GM23338 (cell line): ENCODE results near the gene PKP2. TPM values are rescaled to one million over a fixed set of nuclear protein-coding genes. Genes with fewer than 3 reads are reported as not detected.

ENCODE experiments used
- ATAC-seq: fragments of 200-7000 bp; cut with Tn5 transposase; 3 replicates; pipeline ENCODE4 v1.9.1; 2020
- DNase-seq: peaks from one replicate; pipeline ENCODE4 v3.0.0-alpha.2; 2015; ENCODE audit warnings: low spot score
- H2AFZ ChIP-seq: fragments of 200-600 bp; sonication (generic); 2 replicates; pipeline ENCODE4 v1.8.0; 2016; ENCODE audit warnings: antibody characterized with exemption, mild to moderate bottlenecking, moderate library complexity
- H3F3A ChIP-seq: fragments of 200-600 bp; sonication (generic); replicated peaks from 2 replicates; pipeline ENCODE4 v1.8.0; 2017; ENCODE audit warnings: antibody characterized with exemption, mixed run types, low read depth
- H3K27ac ChIP-seq: fragments of 200-600 bp; sonication (generic); 2 replicates; pipeline ENCODE4 v1.6.1; 2016; ENCODE audit warnings: low read depth
- H3K27me3 ChIP-seq: fragments of 200-600 bp; sonication (generic); 2 replicates; pipeline ENCODE4 v1.8.0; 2016; ENCODE audit warnings: mild to moderate bottlenecking, mixed run types, moderate library complexity; ENCODE audit not compliant: insufficient read depth
- H3K36me3 ChIP-seq: fragments of 200-600 bp; sonication (generic); 2 replicates; pipeline ENCODE4 v1.8.0; 2016; ENCODE audit warnings: mild to moderate bottlenecking; ENCODE audit not compliant: insufficient read depth
- H3K4me1 ChIP-seq: fragments of 200-600 bp; sonication (generic); 2 replicates; pipeline ENCODE4 v1.8.0; 2016; ENCODE audit warnings: mild to moderate bottlenecking, moderate library complexity; ENCODE audit not compliant: insufficient read depth
- H3K4me2 ChIP-seq: fragments of 200-600 bp; sonication (generic); 2 replicates; pipeline ENCODE4 v1.7.1; 2017; ENCODE audit warnings: mixed run types
- H3K4me3 ChIP-seq: fragments of 200-600 bp; sonication (generic); 2 replicates; pipeline ENCODE4 v1.6.1; 2016; ENCODE audit warnings: mixed run types
- H3K79me2 ChIP-seq: fragments of 200-600 bp; sonication (generic); replicated peaks from 2 replicates; pipeline ENCODE4 v1.8.0; 2017; ENCODE audit warnings: mild to moderate bottlenecking; ENCODE audit not compliant: insufficient read depth
- H3K9me2 ChIP-seq: fragments of 200-600 bp; sonication (generic); 2 replicates; pipeline ENCODE4 v1.8.0; 2017; ENCODE audit not compliant: insufficient read depth
- H4K20me1 ChIP-seq: fragments of 200-600 bp; sonication (generic); replicated peaks from 2 replicates; pipeline ENCODE4 v1.8.0; 2017; ENCODE audit warnings: mild to moderate bottlenecking; ENCODE audit not compliant: insufficient read depth
- H3K27ac Mint-ChIP-seq: 2 replicates; pipeline ENCODE4 v1.8.0; 2020; ENCODE audit warnings: inconsistent platforms, mild to moderate bottlenecking, moderate library complexity, mixed read lengths
- H3K27me3 Mint-ChIP-seq: 3 replicates; pipeline ENCODE4 v1.8.0; 2022; ENCODE audit warnings: low read depth, mild to moderate bottlenecking, moderate library complexity, mixed read lengths, inconsistent platforms; ENCODE audit not compliant: insufficient read depth, poor library complexity
- H3K36me3 Mint-ChIP-seq: 3 replicates; pipeline ENCODE4 v1.8.0; 2021; ENCODE audit warnings: low read depth, mild to moderate bottlenecking, inconsistent platforms, moderate library complexity, mixed read lengths
- H3K4me1 Mint-ChIP-seq: 3 replicates; pipeline ENCODE4 v1.8.0; 2020; ENCODE audit warnings: mild to moderate bottlenecking, inconsistent platforms, mixed read lengths
- H3K4me3 Mint-ChIP-seq: 3 replicates; pipeline ENCODE4 v1.8.0; 2021; ENCODE audit warnings: moderate library complexity, mild to moderate bottlenecking, inconsistent platforms, mixed read lengths
- H3K9me3 Mint-ChIP-seq: 3 replicates; pipeline ENCODE4 v1.8.0; 2020; ENCODE audit warnings: moderate library complexity, mild to moderate bottlenecking, inconsistent platforms, mixed read lengths
- CREB1 ChIP-seq: fragments of 250-450 bp; sonication (Bioruptor Pico); IDR thresholded peaks from 2 replicates; pipeline ENCODE4 v1.5.0; 2020; ENCODE audit warnings: low read depth, mild to moderate bottlenecking, moderate library complexity
- EZH2 ChIP-seq: fragments of 200-600 bp; sonication (generic); IDR thresholded peaks from one replicate; pipeline ENCODE4 v1.8.0; 2017; ENCODE audit warnings: antibody characterized with exemption, mild to moderate bottlenecking, low read depth; ENCODE audit not compliant: unreplicated experiment
- EZH2phosphoT487 ChIP-seq: fragments of 200-600 bp; sonication (generic); IDR thresholded peaks from one replicate; pipeline ENCODE4 v1.8.1; 2018; ENCODE audit warnings: antibody characterized with exemption; ENCODE audit not compliant: unreplicated experiment
- JUNB ChIP-seq: IDR thresholded peaks from one replicate; pipeline ENCODE4 v1.6.1; 2016; ENCODE audit warnings: antibody characterized with exemption; ENCODE audit not compliant: unreplicated experiment
- NANOG ChIP-seq: IDR thresholded peaks from 2 replicates; pipeline ENCODE4 v1.6.1; 2016; ENCODE audit warnings: antibody characterized with exemption, borderline replicate concordance
- POLR2AphosphoS5 ChIP-seq: IDR thresholded peaks from 2 replicates; pipeline ENCODE4 v1.6.1; 2016; ENCODE audit warnings: antibody characterized with exemption, low read depth
- STAT1 ChIP-seq: IDR thresholded peaks from one replicate; pipeline ENCODE4 v1.6.1; 2016; ENCODE audit warnings: antibody characterized with exemption; ENCODE audit not compliant: unreplicated experiment
- ZNF114 ChIP-seq: fragments of 250-450 bp; sonication (Bioruptor Pico); IDR thresholded peaks from 2 replicates; pipeline ENCODE4 v1.5.0; 2020; ENCODE audit warnings: mild to moderate bottlenecking, moderate library complexity
- ZNF331 ChIP-seq: fragments of 250-450 bp; sonication (Bioruptor Pico); IDR thresholded peaks from 2 replicates; pipeline ENCODE4 v1.5.0; 2020; ENCODE audit warnings: low read depth, mild to moderate bottlenecking, moderate library complexity
- polyA plus RNA-seq: library from polyadenylated mRNA; unstranded; fragments of >200 nt; fragmentation: Nextera tagmentation; extraction: Ambion mirVana; gene quantifications from 2 replicates; pipeline ENCODE4 v1.2.1, GENCODE V29; 2016
- total RNA-seq: library from RNA; depleted of rRNA; stranded (reverse); fragments of >200 nt; shearing (Covaris generic); gene quantifications from 2 replicates; pipeline ENCODE4 v1.2.3, GENCODE V29; 2014
- TF ChIP-seq, protein P1 (sequence below): fragments of 250-450 bp; sonication (Bioruptor Pico); IDR thresholded peaks from 2 replicates; pipeline ENCODE4 v1.5.0; 2020; ENCODE audit warnings: mild to moderate bottlenecking, moderate library complexity
- TF ChIP-seq, protein P2 (sequence below): IDR thresholded peaks from 2 replicates; pipeline ENCODE4 v1.6.1; 2016; ENCODE audit warnings: antibody characterized with exemption
- TF ChIP-seq, protein P3 (sequence below): IDR thresholded peaks from one replicate; pipeline ENCODE4 v1.6.1; 2018; ENCODE audit warnings: antibody characterized with exemption; ENCODE audit not compliant: unreplicated experiment
- TF ChIP-seq, protein P4 (sequence below), 2 experiments: fragments of 200-600 bp in 1 of 2; sonication (generic) in 1 of 2; conservative IDR thresholded peaks; 2 replicates each; pipeline versions ENCODE4 v1.5.1 to v1.6.1; 2016 to 2017; ENCODE audit warnings: antibody characterized with exemption in 2 of 2, low read depth in 2 of 2, mild to moderate bottlenecking in 2 of 2, moderate library complexity in 1 of 2

PKP2 gene
- total and polyA plus RNA-seq, 2 experiments from 2014 or later: 24.6 to 47.6 TPM

DNA sequence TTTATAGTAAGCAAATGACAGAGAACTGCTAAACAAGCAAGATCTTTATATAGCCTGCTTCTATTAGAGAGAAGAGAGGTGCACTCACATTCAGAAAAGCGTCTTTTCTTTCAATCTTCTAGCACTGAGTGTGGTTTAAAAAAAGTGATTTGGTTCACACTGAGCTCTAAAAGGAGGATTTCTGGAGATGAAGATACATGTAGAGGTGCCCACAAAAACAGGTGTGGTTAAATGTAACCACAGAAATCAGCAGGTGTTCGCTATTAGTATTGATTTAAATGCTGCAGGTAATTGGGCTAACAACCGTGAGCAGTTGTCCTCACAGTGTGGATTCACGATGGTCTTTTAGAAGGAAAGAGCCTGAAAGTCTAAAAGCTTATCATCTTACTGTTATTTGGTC lies 10.7 kb downstream of the PKP2 start:
- Histone ChIP-seq H3K9me2 (no peaks in the 10 kb centered on the region), H3K36me3 (no peaks in the 10 kb centered on the region), H4K20me1 (no peaks in the 10 kb centered on the region), H3K4me3 (0 out of 2 replicates have a peak overlapping the region, but pooled peaks have one; percentile 7), H2AFZ (no peak overlapping the region), H3K79me2 (peaks cover 67% of the 10 kb centered on the region), H3F3A (no peaks in the 10 kb centered on the region), H3K27ac (peak overlapping the region; percentile 55), H3K4me2 (peak overlapping the region; percentile 67), H3K27me3 (no peaks in the 10 kb centered on the region), H3K4me1 (peaks cover 44% of the 10 kb centered on the region)
- Mint-ChIP-seq H3K4me3 (no peak overlapping the region), H3K4me1 (peaks cover 31% of the 10 kb centered on the region), H3K27ac (peak overlapping the region; percentile 45), H3K9me3 (no peaks in the 10 kb centered on the region), H3K27me3 (peaks cover 2% of the 10 kb centered on the region), H3K36me3 (no peaks in the 10 kb centered on the region)
- ATAC-seq (peak; percentile 47; the same call in 2 of the 3 replicates), DNase-seq (no peak)
- TF ChIP-seq POLR2AphosphoS5 (no peak), EZH2 (no peak), CREB1 (CRISPR knock-in tag) (no peak), NANOG (no peak), JUNB (no peak), STAT1 (no peak), ZNF114 (no peak), ZNF331 (CRISPR knock-in tag) (no peak), EZH2phosphoT487 (no peak)
- TF ChIP-seq, protein P1, sequence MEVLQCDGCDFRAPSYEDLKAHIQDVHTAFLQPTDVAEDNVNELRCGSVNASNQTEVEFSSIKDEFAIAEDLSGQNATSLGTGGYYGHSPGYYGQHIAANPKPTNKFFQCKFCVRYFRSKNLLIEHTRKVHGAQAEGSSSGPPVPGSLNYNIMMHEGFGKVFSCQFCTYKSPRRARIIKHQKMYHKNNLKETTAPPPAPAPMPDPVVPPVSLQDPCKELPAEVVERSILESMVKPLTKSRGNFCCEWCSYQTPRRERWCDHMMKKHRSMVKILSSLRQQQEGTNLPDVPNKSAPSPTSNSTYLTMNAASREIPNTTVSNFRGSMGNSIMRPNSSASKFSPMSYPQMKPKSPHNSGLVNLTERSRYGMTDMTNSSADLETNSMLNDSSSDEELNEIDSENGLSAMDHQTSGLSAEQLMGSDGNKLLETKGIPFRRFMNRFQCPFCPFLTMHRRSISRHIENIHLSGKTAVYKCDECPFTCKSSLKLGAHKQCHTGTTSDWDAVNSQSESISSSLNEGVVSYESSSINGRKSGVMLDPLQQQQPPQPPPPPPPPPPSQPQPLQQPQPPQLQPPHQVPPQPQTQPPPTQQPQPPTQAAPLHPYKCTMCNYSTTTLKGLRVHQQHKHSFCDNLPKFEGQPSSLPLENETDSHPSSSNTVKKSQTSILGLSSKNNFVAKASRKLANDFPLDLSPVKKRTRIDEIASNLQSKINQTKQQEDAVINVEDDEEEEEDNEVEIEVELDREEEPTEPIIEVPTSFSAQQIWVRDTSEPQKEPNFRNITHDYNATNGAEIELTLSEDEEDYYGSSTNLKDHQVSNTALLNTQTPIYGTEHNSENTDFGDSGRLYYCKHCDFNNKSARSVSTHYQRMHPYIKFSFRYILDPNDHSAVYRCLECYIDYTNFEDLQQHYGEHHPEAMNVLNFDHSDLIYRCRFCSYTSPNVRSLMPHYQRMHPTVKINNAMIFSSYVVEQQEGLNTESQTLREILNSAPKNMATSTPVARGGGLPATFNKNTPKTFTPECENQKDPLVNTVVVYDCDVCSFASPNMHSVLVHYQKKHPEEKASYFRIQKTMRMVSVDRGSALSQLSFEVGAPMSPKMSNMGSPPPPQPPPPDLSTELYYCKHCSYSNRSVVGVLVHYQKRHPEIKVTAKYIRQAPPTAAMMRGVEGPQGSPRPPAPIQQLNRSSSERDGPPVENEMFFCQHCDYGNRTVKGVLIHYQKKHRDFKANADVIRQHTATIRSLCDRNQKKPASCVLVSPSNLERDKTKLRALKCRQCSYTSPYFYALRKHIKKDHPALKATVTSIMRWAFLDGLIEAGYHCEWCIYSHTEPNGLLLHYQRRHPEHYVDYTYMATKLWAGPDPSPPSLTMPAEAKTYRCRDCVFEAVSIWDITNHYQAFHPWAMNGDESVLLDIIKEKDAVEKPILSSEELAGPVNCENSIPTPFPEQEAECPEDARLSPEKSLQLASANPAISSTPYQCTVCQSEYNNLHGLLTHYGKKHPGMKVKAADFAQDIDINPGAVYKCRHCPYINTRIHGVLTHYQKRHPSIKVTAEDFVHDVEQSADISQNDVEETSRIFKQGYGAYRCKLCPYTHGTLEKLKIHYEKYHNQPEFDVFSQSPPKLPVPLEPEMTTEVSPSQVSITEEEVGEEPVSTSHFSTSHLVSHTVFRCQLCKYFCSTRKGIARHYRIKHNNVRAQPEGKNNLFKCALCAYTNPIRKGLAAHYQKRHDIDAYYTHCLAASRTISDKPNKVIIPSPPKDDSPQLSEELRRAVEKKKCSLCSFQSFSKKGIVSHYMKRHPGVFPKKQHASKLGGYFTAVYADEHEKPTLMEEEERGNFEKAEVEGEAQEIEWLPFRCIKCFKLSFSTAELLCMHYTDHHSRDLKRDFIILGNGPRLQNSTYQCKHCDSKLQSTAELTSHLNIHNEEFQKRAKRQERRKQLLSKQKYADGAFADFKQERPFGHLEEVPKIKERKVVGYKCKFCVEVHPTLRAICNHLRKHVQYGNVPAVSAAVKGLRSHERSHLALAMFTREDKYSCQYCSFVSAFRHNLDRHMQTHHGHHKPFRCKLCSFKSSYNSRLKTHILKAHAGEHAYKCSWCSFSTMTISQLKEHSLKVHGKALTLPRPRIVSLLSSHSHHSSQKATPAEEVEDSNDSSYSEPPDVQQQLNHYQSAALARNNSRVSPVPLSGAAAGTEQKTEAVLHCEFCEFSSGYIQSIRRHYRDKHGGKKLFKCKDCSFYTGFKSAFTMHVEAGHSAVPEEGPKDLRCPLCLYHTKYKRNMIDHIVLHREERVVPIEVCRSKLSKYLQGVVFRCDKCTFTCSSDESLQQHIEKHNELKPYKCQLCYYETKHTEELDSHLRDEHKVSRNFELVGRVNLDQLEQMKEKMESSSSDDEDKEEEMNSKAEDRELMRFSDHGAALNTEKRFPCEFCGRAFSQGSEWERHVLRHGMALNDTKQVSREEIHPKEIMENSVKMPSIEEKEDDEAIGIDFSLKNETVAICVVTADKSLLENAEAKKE (CRISPR knock-in tag): no peak
- TF ChIP-seq, protein P2, sequence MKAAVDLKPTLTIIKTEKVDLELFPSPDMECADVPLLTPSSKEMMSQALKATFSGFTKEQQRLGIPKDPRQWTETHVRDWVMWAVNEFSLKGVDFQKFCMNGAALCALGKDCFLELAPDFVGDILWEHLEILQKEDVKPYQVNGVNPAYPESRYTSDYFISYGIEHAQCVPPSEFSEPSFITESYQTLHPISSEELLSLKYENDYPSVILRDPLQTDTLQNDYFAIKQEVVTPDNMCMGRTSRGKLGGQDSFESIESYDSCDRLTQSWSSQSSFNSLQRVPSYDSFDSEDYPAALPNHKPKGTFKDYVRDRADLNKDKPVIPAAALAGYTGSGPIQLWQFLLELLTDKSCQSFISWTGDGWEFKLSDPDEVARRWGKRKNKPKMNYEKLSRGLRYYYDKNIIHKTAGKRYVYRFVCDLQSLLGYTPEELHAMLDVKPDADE: no peak
- TF ChIP-seq, protein P3, sequence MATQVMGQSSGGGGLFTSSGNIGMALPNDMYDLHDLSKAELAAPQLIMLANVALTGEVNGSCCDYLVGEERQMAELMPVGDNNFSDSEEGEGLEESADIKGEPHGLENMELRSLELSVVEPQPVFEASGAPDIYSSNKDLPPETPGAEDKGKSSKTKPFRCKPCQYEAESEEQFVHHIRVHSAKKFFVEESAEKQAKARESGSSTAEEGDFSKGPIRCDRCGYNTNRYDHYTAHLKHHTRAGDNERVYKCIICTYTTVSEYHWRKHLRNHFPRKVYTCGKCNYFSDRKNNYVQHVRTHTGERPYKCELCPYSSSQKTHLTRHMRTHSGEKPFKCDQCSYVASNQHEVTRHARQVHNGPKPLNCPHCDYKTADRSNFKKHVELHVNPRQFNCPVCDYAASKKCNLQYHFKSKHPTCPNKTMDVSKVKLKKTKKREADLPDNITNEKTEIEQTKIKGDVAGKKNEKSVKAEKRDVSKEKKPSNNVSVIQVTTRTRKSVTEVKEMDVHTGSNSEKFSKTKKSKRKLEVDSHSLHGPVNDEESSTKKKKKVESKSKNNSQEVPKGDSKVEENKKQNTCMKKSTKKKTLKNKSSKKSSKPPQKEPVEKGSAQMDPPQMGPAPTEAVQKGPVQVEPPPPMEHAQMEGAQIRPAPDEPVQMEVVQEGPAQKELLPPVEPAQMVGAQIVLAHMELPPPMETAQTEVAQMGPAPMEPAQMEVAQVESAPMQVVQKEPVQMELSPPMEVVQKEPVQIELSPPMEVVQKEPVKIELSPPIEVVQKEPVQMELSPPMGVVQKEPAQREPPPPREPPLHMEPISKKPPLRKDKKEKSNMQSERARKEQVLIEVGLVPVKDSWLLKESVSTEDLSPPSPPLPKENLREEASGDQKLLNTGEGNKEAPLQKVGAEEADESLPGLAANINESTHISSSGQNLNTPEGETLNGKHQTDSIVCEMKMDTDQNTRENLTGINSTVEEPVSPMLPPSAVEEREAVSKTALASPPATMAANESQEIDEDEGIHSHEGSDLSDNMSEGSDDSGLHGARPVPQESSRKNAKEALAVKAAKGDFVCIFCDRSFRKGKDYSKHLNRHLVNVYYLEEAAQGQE: no peak
- TF ChIP-seq, protein P4, sequence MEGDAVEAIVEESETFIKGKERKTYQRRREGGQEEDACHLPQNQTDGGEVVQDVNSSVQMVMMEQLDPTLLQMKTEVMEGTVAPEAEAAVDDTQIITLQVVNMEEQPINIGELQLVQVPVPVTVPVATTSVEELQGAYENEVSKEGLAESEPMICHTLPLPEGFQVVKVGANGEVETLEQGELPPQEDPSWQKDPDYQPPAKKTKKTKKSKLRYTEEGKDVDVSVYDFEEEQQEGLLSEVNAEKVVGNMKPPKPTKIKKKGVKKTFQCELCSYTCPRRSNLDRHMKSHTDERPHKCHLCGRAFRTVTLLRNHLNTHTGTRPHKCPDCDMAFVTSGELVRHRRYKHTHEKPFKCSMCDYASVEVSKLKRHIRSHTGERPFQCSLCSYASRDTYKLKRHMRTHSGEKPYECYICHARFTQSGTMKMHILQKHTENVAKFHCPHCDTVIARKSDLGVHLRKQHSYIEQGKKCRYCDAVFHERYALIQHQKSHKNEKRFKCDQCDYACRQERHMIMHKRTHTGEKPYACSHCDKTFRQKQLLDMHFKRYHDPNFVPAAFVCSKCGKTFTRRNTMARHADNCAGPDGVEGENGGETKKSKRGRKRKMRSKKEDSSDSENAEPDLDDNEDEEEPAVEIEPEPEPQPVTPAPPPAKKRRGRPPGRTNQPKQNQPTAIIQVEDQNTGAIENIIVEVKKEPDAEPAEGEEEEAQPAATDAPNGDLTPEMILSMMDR (conservative IDR thresholded peaks at IDR 0.05; ENCODE audit: low read depth in 2 of 2): no peak
